ENCODE measurements around the gene RAD51.

The RAD51 gene

DNA sequence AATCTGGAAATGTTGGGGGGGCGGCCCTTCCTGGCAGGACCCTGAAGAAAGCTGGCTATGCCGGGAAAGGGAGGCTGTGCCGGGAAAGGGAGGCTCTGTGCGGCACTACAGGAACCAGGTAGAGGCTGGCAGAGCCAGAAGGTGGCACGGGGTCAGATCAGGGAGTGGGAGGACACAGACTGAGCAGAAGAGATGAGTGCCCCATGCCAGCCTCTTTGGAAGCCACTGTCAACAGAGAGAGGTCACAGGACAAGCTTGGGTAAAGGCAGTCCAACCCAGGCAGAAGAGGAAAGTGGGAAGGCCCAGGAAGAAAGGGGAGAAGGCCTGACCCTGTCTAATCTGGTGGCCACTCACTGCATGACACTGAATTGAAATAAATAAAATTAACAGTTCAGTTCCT lies 76.3 kb downstream of the RAD51 start:
- no peak overlapping the region for H3K4me3 ChIP-seq (ENCODE audit: low read depth, low read length)
- no peaks in the 10 kb centered on the region for H3K9me3 ChIP-seq
- no peak for DNase-seq
- H3K36me3 ChIP-seq: peaks cover 16% of the 10 kb centered on the region
- peaks cover 34% of the 10 kb centered on the region for H3K4me1 ChIP-seq
- no peaks in the 10 kb centered on the region for H3K27me3 ChIP-seq
- no peak for TF ChIP-seq CTCF (IDR thresholded peaks at IDR 0.05; ENCODE audit: low read depth, low read length)

DNA sequence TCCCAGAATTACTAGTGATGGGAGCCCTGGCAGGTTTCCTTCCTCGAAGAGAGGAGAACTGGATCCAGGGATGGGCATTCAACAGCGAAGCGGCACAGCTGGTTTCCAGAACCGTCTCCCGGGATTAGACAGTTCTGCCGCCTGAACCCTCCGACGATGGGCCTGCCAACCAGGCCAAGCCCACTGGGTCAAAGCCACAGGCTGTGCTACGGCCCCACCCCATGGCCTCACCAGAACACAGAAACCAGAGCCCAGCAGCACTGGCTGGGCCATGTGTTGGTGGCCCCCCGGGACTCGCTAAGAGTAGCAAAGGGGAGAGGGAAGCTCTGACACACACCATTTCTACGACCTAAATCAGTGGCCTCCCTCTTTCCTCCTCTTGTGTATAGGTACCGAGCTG lies 77.0 kb downstream of the RAD51 start:
- peaks cover 24% of the 10 kb centered on the region for H3K36me3 ChIP-seq
- H3K27me3 ChIP-seq: no peaks in the 10 kb centered on the region
- no peaks in the 10 kb centered on the region for H3K9me3 ChIP-seq
- no peak overlapping the region for H3K4me3 ChIP-seq (ENCODE audit: low read depth, low read length)
- peak; percentile 58 for DNase-seq
- TF ChIP-seq CTCF (IDR thresholded peaks at IDR 0.05; ENCODE audit: low read depth, low read length): no peak
- peaks cover 30% of the 10 kb centered on the region for H3K4me1 ChIP-seq

- peaks cover 27% of the 10 kb centered on the region for H3K4me1 ChIP-seq
Measured at GRCh38 chr15:40773496-40773895, 78.5 kb downstream of the RAD51 start.

GRCh38 chr15:40773902-40774301 lies 78.9 kb downstream of the RAD51 start:
- no peaks in the 10 kb centered on the region for H3K27me3 ChIP-seq
- H3K36me3 ChIP-seq: peaks cover 28% of the 10 kb centered on the region
- H3K4me3 ChIP-seq (ENCODE audit: low read depth, low read length): no peak overlapping the region
- TF ChIP-seq CTCF (IDR thresholded peaks at IDR 0.05; ENCODE audit: low read depth, low read length): no peak
- DNase-seq: no peak
- peaks cover 23% of the 10 kb centered on the region for H3K4me1 ChIP-seq
- H3K9me3 ChIP-seq: no peaks in the 10 kb centered on the region

More at GRCh38 chr15:40773496-40773895, 78.5 kb downstream of the RAD51 start:
- Histone ChIP-seq H3K9me3 (no peaks in the 10 kb centered on the region), H3K4me3 (ENCODE audit: low read depth, low read length) (no peak overlapping the region), H3K36me3 (peaks cover 24% of the 10 kb centered on the region), H3K27me3 (no peaks in the 10 kb centered on the region)
- TF ChIP-seq CTCF (IDR thresholded peaks at IDR 0.05; ENCODE audit: low read depth, low read length): no peak
- no peak for DNase-seq

GRCh38 chr15:40775007-40775406 lies 80.0 kb downstream of the RAD51 start:
- Histone ChIP-seq H3K4me1 (peaks cover 12% of the 10 kb centered on the region), H3K4me3 (ENCODE audit: low read depth, low read length) (no peak overlapping the region), H3K27me3 (no peaks in the 10 kb centered on the region), H3K9me3 (no peaks in the 10 kb centered on the region), H3K36me3 (peaks cover 38% of the 10 kb centered on the region)
- DNase-seq: no peak
- no peak for TF ChIP-seq CTCF (IDR thresholded peaks at IDR 0.05; ENCODE audit: low read depth, low read length)

DNA sequence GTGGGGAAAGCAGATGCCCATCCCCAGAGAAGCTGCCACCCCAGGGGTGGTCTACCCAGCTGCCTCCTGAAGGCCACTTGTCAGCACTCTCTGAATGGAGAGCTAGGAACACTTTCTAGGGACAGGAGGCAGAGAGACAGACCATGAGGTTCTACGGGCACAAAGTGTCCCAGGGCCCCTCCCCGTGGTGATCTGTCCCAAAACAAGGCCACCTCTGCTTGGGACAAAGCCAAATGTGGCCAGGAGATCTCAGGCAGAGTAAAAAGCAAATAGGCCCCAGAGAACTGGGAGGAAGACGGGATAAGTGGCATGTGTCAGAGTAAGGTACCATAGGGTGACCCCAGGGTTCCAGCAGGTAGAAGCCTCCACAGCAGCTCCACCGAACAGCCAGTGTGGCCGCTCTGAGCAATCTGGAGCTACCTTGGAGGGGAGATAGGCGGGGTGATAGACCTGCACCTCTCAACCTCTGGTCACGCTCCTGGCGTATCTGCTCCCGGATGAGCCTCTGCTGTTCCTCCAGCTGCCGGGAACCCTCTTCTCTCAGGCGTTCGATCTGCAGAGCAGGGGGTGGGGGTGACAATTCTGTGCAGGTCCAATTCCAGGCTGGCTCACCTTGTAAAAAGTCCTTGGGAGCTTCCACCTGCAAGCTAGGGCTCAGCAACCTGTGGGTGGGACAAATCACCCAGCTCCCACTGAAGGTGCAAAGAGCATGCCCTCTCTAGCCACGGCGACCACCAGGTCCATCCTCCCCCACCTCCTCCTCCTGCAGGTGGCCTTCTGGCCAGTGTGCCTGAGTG lies 81.0 kb downstream of the RAD51 start:
- no peak for TF ChIP-seq CTCF (IDR thresholded peaks at IDR 0.05; ENCODE audit: low read depth, low read length)
- H3K27me3 ChIP-seq: no peaks in the 10 kb centered on the region
- no peak for DNase-seq
- H3K4me3 ChIP-seq (ENCODE audit: low read depth, low read length): no peak overlapping the region
- H3K9me3 ChIP-seq: no peaks in the 10 kb centered on the region
- peaks cover 4% of the 10 kb centered on the region; the same call in 1 of the 2 replicates for H3K4me1 ChIP-seq
- H3K36me3 ChIP-seq: peaks cover 38% of the 10 kb centered on the region
